ENCODE measurements around the gene FREM3.
A peak's percentile ranks its signal among the peaks of the same experiment; 100 is the strongest.

- TF ChIP-seq CTCF (conservative IDR thresholded peaks at IDR 0.05 in 1 of 2, IDR thresholded peaks at IDR 0.05 in 1 of 2; ENCODE audit: low read depth in 1 of 2, low read length in 2 of 2) (peak; percentile 24 to 25), EZH2 (IDR thresholded peaks at IDR 0.05; ENCODE audit: low read length, missing control alignments) (no peak)
These were observed 141.4 kb downstream of the FREM3 start for GRCh38 chr4:143558823-143559756.
